Activated CD4-positive, alpha-beta T cell treated with anti-CD3 and anti-CD28 coated beads for 48 hours (primary cell): ENCODE data around the gene JARID2.
"Not testable (repeated sequence)": the region's sequence is repeated elsewhere in the genome, so short reads cannot be mapped to it uniquely, and the experiment has no call there.

Experiments
- DNase-seq: peaks from one replicate; pipeline ENCODE4 v3.0.0-alpha.2; 2020

JARID2 gene

GRCh38 chr6:15290962-15291704 is 45.3 kb downstream of the JARID2 start:
- no peak for DNase-seq

DNA sequence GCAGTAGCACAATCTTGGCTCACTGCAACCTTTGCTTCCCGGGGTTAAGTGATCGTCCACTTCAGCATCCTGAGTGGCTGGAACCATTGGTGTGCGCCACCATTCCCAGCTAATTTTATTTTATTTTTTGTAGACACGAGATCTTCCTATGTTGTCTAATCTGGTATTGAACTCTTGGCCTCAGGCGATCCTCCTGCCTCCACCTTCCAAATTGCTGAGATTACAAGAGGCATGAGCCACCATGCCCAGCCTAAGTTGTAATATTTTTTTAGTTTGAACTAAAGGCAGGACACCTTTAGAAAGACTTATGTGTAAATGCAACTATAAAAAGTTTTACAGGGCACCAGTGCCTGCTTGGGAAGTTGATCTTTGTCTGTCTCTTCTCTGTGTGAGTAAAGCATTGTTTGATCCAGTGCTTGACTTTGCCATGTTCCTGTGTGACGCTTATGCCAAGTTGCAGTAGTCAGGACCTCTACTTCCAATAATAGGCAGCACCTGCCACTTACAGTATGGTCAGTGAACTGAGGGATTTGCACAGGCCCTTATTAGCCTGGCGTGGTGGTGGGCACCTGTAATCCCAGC is 46.9 kb downstream of the JARID2 start:
- no peak for DNase-seq

- DNase-seq: no peak
Observed at GRCh38 chr6:15293674-15294073, 47.8 kb downstream of the JARID2 start.

DNA sequence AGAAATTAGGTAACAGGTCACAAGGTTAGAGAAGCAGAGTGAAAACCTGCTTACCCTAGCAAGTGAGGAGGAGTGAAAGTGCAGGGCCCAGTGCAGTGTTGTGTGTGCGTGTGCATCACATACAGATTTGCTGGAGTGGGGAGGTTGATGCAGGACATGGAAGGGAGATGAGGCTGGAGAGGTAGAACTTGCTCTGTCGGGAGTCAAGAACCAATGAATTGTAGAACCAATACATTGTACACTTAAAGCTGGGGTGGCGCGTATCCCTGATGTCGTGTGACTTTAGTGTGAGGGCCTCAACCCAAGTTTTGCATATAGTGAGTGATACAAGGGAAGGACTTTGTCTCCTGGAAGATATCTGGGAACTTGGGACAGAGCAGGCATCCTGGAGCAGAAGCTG is 48.6 kb downstream of the JARID2 start:
- no peak for DNase-seq

DNA sequence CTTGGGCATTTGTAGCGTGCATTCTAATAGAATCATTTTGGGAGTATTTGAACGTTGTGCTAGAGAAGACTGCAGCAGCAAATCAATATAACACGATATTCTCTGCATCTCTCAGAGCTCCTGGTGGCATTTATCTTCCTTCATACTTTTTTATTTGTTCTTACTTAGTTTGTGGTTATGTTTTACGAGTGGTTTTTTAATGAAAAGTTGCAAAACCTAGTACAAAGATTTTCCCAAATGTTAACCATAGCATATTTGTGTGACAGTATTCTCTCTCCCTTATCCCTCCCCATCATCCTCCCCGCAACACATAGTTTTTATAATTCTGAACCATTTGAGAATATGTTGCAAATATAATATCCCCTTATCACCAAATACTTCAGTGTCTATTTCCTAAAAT is 50.4 kb downstream of the JARID2 start:
- DNase-seq: no peak

DNA sequence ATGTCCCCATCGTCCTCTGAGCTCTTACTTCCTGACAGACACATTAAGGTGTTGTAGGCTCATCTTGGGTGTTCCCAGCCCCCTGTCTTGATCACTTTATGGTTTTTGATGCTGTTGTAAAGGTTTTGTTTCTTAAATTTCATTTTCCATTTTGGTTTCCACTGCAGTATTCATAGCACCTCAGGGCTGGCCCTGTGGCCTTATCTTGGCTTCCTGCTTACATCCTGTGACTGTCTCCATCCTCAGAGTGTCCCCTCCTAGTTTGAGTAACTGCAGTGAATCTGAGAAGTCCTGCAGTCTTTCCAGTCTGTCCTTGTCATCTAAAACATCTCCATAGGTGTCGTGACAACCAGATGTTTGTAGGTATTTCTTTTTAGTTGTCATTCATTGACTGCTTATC is 50.9 kb downstream of the JARID2 start:
- DNase-seq: peak; percentile 45

DNA sequence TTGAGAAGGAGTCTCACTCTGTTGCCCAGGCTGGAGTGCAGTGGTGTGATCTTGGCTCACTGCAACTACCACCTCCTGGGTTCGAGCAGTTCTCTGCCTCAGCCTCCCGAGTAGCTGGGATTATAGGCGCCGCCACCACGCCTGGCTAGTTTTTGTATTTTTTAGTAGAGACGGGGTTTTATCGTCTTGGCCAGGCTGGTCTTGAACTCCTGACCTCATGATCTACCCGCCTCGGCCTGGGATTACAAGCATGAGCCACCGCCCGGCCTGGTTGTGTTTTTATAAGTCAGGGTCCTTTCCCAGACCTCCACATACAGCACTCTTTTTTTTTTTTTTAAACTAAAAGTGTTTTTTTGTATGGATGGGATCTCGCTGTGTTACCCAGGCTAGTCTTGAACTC is 51.3 kb downstream of the JARID2 start:
- DNase-seq: not testable (repeated sequence)

DNA sequence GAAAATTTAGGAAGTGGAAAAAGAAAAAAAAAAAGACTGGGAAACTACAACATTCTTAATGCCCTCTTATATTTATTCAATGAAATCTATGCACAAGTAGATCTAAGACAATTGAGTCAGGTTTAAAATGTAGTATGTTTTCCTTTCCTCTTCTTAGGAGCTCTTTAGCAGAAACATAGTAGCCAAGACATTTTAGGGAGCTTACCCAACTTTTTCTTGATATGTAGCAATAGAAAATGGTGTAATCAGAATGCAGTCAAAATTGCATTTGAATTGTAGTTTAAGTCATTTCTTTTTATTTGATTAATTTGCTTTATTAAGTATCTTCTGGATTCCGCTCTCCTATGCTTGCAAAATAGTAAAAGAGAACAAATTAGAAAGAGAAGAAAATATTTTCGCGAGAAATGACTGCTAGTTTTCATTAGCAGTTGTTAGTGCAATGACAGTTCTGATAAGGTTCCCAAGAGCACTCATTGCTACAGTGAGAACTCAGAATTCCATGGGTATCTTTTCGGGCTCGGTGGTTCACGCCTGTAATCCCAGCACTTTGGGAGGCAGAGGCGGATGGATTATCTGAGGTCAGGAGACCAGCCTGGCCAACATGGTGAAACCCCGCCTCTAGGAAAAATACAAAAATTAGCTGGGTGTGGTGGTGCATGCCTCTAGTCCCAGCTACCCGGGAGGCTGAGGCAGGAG is 52.2 kb downstream of the JARID2 start:
- no peak for DNase-seq

- peak; percentile 39 for DNase-seq
Observed at GRCh38 chr6:15299430-15300131, 53.7 kb downstream of the JARID2 start.

- DNase-seq: no peak
Observed at GRCh38 chr6:15301179-15302006, 55.5 kb downstream of the JARID2 start.

DNA sequence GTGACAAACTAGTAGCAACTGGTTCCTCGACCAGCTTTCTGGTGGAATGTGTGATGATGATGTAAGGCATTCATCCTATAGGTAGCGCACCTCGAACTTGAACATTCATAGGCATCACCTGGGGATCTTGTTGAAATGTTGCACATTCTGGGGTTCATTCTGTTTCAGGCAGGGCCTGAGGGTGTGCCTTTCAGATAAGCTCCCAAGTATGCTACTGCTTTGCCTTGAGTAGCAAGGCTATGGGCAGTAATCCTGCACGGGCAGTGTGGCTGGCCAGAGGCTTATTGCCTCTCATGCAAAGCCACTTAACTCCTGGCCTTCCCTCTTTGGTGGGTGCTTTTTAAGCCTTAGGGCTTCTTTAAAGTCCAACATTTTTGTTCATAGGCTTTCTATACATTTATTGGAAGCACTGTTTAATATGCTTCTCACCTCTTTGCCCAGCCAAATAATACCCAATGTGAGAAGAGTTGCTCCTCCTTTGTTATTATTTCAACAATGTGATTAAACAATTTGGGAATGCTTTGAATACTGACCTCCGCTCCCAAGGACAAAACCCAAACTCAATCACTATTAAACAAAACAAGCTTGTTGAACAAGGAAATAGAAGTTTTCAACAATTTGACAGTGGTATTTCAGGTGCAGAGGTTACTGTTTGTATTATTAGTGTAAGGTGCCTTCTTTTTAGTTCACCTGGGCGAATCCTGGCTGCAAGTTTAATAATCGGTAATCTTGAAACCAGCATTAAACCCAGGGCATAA is 57.5 kb downstream of the JARID2 start:
- DNase-seq: no peak

DNA sequence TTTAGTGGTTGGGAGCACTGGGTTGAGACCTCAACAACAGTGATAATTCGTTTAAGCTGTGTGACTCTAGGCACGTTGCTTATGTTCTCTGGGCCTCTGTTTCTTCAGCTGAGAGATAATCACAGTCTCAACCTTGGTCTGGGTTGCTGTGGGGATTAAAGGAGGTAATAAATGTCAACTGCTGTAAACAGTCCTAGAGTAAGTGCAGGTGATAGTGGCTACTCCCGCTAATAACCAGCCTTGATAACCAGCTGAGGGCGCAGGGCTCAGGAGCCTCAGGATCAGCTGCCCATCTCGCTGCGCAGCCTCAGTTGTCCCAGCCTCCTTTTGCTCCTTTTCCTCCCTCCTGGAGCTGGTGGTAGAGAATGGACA is 58.0 kb downstream of the JARID2 start:
- DNase-seq: no peak

GRCh38 chr6:15304337-15305042 is 58.6 kb downstream of the JARID2 start:
- DNase-seq: no peak

DNA sequence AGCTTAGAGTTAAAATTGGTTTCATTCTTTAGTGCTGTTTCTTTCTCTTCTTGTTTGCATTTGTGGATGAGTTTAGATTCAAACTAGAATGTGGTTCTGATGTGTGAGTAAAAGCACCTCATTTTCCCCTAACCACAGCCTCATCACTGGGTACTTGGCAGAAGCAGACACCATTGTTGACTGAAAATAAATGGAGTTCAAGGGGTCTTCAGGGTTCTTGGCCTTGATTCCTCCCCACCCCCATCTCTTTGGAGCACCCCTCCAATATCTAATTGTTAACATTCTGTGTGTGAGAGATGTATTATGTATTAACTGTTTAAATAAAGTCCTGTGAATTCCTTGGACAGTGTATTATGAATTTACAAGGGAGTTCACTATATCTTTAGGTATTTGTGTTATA is 59.6 kb downstream of the JARID2 start:
- no peak for DNase-seq

GRCh38 chr6:15305909-15306308 is 60.0 kb downstream of the JARID2 start:
- no peak for DNase-seq

GRCh38 chr6:15308435-15309213 is 62.8 kb downstream of the JARID2 start:
- no peak for DNase-seq

- no peak for DNase-seq
Observed at GRCh38 chr6:15309611-15310283, 63.9 kb downstream of the JARID2 start.

DNA sequence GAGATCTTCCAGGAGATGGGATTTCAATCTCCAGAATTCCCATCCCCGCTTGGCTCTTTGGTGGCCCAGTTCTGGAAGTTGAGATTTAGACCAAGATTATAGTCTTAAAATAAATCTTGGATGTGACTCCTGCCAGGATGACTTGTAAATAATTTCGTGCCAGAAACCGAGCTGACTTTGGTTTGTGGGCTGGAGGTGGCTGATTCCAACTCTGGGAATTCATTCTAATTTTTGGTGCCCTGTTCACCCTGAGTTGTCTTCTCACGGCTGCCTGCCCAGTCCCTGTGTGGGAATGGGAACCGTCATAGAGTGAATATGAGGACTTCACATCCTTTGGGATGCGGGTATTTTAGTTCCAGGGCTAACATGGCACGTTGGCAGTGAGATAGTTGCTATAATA is 64.8 kb downstream of the JARID2 start:
- DNase-seq: no peak

DNA sequence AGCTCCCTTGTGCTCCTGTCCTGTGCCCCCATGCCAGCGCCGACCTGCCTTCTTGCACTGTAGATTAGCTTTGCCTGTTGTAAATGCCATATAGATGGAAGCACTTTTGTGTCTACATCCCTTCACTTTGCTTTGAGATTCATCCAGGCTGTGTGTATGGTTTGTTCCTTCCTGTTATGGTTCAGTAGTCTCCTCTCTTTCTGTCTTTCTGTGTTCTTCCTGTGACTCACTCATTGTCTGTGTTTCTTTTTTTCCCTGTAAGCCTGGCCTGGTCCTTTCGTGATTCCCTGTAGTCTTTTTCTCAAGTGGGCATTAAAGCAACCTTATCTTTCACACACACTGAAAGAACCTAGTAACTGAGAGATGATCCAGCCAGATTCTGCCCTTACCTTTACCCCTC is 66.6 kb downstream of the JARID2 start:
- DNase-seq: no peak

- DNase-seq: no peak
Observed at GRCh38 chr6:15313367-15313766, 67.5 kb downstream of the JARID2 start.
